MM.1S (cell line): Measurements from ENCODE around the gene GOT1.

Experiments
- CTCF ChIP-seq: fragments of 300-600 bp; sonication (generic); IDR thresholded peaks from 2 replicates; pipeline ENCODE4 v1.5.1; 2016; ENCODE audit warnings: antibody characterized with exemption, low read length, mixed read lengths
- EZH2 ChIP-seq: fragments of 300-600 bp; sonication (generic); optimal IDR thresholded peaks from 2 replicates; pipeline ENCODE3; 2017; ENCODE audit warnings: low read depth, mild to moderate bottlenecking, antibody characterized with exemption, low read length, mixed read lengths
- EZH2phosphoT487 ChIP-seq: fragments of 300-600 bp; sonication (generic); IDR thresholded peaks from 2 replicates; pipeline ENCODE4 v1.6.1; 2018; ENCODE audit warnings: antibody characterized with exemption, low read length

- TF ChIP-seq CTCF (no peak), EZH2 (no peak), EZH2phosphoT487 (no peak)
These were observed 64.7 kb downstream of the GOT1 start for GRCh38 chr10:99365736-99366135.
